NCI-H146 treated with DMSO at 0.1 percent for 48 hours (cell line): ENCODE measurements around the gene TDRD6.
"Not testable (repeated sequence)": the region's sequence is repeated elsewhere in the genome, so short reads cannot be mapped to it uniquely, and the experiment has no call there.

Source experiments
- DNase-seq: peaks from one replicate; lab custom pipeline; 2025; ENCODE audit not compliant: unreplicated experiment; lab: John Stamatoyannopoulos, UW

The TDRD6 gene

DNA sequence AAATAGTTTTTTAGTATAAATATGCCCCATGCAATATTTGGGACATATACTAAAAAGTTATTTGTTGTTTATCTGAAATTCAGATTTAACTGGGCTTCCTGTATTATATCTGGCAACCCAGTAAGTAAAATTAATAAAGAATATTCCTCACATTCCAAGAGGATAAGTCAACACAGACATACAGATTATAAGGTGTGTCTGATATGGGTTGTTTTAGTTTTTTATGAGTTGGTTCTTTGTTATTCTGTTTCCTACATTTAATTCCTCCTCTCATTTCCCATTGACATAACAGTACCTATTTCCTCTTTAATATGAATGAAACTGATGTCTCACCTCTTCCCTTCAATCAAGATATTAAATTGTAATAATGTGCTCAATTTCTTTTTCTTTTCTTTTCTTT, 49.2 kb downstream of the TDRD6 start:
- DNase-seq, result no peak

DNA sequence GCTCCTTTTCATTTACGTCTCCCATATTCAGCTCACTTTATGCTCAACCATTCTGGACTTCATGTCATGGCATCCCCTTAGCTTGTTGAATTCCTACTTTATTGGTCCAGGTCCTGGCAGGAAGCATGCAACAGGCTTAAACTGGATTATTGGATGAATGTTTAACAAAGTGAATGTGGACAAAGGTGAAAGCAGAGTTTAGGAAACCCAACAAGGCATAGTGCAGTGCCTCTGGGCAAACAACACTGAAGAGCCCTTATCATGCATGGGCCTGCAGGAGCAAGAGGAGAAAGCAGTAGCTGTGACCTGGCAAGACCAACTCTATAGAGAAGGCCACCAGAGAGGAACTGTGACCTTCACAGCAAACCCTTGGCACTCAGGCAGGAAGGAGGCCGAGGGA, 53.8 kb downstream of the TDRD6 start:
- no peak for DNase-seq

DNA sequence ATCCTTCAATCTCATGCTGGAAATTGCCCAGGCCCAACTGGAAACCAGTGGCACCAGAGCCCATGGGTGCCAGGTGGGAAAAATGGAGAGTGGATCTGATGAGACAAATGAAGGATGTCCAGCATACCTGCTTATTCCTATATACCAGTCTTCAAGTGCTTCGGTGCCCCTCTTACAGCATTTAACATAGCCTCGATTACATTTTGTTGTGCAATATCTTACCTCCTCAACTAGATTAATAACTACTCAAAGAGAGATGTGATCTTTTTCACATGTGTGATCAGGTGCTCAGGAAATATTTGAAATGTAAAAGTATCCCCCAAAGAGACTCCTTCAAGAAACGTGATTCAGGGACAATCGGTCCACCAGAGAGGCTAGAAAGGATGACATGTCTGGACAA, 54.2 kb downstream of the TDRD6 start:
- no peak for DNase-seq

DNA sequence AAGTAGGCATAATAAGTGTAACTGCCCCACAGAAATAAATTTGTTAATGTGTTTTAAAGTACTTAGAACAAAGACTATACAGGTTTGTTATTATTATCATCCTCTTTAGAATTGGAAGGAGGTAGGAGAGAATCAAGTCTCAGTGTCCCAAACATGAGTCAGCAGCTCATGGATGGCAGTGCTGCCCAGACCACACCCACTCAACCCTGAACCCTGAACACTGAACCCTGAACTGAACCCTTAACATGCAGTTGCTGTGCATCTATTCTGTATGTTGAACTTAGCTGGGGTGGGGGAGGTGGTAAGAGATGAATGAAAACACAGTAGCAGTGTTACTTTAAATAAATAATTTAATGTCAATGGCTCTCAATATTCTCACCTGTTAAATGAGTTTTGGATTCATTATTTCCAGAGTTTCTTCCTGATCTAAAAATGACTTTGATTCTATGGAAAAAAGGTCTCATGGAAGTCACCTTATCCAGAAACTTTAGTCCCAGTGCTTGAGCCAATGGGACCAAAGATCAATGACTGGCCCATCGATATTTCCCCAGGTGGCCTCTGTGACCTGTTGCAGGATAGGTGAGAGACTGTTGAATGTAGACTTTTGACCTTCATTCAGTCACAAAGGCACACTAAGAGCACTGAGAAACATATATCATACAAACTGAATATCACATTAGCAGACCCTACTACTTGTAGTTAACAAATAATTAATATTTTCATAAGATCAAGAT, 55.9 kb downstream of the TDRD6 start:
- DNase-seq, result no peak

DNA sequence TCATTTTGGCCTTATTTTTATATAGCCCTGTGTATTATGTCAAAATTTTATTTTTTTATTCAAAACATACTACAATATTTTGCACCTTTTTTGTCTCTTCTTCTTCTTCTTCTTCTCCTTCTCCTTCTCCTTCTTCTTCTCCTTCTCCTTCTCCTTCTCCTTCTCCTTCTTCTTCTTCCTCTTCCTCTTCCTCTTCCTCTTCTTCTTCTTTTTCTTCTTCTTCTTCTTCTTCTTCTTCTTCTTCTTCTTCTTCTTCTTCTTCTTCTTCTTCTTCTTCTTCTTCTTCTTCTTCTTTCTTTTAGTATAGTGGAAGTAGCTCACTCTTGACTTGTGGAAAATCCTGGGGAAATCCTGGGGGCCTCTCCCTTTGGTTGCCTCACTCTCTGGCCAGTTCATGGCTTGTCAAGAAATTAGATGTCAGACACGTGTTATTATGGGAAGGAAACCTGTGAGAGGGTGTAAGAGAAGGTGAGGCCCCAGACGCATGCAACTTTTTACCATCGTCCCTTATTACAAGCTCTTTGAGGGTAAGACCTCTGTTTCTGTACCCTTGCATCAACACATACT, 56.6 kb downstream of the TDRD6 start:
- not testable (repeated sequence) for DNase-seq

DNA sequence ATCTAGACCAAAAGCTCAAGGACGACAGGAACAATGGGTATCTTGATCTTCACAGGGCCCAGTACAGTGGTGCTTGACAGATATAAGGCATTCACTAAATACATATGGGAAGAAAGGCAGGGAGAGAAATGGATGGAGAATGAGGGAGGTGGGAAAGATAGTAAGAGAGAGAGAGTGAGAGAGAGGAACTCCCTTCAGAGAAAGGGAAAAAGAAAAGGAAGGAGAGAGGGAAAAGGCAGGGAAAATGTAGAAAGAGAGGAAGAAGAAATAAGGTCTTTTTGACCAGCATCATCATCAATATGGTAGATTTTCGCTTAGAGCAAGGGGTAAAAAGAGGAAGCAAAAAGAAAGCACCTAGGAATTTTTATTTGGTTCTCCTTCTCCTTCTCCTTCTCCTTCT, 58.3 kb downstream of the TDRD6 start:
- DNase-seq, result no peak

DNA sequence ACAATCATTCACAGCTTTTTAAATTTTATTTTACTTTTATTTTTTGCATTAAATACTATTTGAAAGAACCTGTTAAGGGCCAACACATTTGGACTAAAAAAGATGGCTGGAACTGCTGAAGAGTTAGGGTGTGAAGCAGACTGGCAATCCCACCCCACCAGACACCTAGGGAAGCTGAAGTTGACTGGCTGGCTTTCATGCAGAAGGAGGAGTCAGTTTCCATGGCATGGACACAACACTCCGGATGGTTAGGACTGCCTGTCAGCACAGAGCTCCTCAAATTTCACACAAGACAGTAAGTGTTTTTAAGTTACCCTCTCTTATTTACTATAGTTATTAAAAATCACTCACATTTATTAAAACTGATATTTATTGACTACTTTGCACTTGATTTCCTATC, 59.0 kb downstream of the TDRD6 start, which contains the start of gene ANKRD66:
Gene ANKRD66, plus strand, starts transcription at position 238 of the 400 bp plus-strand sequence. CDS start 5,016 bp downstream, outside the sequence.
- no peak for DNase-seq

DNA sequence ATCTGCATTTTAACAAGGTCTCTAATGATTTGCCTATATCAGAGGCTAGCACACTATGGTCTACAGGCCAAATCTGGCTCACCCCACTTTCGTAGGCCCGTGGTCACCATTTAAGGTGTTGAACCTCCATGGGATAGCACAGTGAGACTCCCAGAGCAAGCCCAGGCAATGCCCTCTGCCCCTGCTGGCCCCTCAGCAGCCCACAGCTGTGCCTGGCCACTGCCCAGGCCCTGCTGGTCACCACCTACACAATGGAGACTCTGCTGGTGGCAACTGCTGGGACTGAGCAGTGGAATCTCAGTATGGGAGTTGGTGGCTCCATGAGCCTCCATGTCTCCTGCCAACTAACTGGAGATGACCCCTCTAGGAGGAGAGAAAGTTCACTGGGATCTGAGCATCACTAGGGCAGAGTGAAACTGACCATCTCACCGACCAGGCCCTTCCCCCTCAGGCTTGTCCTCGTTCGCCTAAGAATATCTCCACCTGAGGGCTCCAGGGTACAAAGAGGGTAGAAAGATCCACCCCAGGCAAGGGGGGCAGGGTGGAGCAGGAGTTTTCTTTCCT, 61.3 kb downstream of the TDRD6 start:
- DNase-seq, result no peak

DNA sequence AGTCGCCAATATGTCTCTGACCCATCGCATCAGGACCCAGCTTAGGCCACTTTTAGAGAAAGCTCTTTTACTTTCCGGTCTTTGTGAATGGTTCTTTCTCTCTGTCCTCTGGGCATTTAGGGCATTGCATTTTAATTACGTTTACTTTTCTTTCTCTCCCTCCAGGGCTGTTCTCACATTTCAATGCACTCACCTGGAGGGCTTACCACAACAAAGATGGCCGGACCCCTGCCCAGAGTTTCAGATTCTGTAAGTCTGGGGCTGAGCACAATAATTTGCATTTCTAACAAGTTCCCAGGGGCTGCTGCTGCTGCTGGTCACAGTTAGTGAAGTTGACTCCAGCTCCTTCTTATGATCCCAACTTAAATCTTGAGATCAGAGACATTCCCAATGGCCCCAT, 62.0 kb downstream of the TDRD6 start:
- no peak for DNase-seq

DNA sequence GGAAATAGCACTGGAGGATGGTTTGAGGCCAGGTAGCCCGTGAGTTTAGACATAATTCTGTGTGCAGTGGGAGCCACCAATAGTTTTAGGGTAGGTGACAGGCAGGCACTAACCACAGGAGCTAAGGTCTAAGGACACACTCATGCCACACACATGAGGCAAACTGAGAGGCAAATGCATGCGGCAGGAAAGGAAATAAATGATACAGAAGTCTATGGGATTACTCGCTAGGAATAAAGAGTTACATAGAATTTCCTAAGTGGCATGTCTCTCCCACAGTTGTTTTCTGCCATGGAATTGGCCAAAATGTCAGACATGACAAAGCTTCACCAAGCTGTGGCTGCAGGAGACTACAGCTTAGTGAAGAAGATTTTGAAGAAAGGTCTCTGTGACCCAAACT, 64.0 kb downstream of the TDRD6 start:
- DNase-seq, result no peak
